Measurements from ENCODE around the gene SH3GLB2.
"Not testable (repeated sequence)": the region's sequence is repeated elsewhere in the genome, so short reads cannot be mapped to it uniquely, and the experiment has no call there.

SH3GLB2 gene

GRCh38 chr9:129053020-129053419 lies 24.9 kb upstream of the SH3GLB2 start:
- DNase-seq (ENCODE audit: low read depth) = no peak

- DNase-seq (ENCODE audit: low read depth) = no peak
Measured at GRCh38 chr9:129052592-129052991, 24.5 kb upstream of the SH3GLB2 start.

- DNase-seq (ENCODE audit: low read depth) = no peak
Measured at GRCh38 chr9:129042016-129042415, 13.9 kb upstream of the SH3GLB2 start.

GRCh38 chr9:129040113-129040643 lies 12.0 kb upstream of the SH3GLB2 start:
- DNase-seq (ENCODE audit: low read depth) = no peak

GRCh38 chr9:129038109-129038852 lies 10.2 kb upstream of the SH3GLB2 start:
- no peak for DNase-seq (ENCODE audit: low read depth)

GRCh38 chr9:129037767-129038098 lies 9.6 kb upstream of the SH3GLB2 start:
- DNase-seq (ENCODE audit: low read depth) = no peak

GRCh38 chr9:129036923-129037766 lies 9.0 kb upstream of the SH3GLB2 start:
- DNase-seq (ENCODE audit: low read depth) = no peak

- DNase-seq (ENCODE audit: low read depth) = peak; percentile 98
Measured at GRCh38 chr9:129036241-129036922, 8.3 kb upstream of the SH3GLB2 start, which contains the start of gene MIGA2. MIGA2 (plus strand) TSS chr9:129036626; CDS start chr9:129040595, 3,969 bp downstream.

GRCh38 chr9:129035838-129036237 lies 7.7 kb upstream of the SH3GLB2 start:
- DNase-seq (ENCODE audit: low read depth) = not testable (repeated sequence)

- no peak for DNase-seq (ENCODE audit: low read depth)
Measured at GRCh38 chr9:129033216-129033615, 5.1 kb upstream of the SH3GLB2 start.

- DNase-seq (ENCODE audit: low read depth) = no peak
Measured at GRCh38 chr9:129032541-129033159, 4.5 kb upstream of the SH3GLB2 start.

- DNase-seq (ENCODE audit: low read depth) = no peak
Measured at GRCh38 chr9:129031514-129031913, 3.4 kb upstream of the SH3GLB2 start.

GRCh38 chr9:129030191-129030590 lies 2.1 kb upstream of the SH3GLB2 start:
- DNase-seq (ENCODE audit: low read depth) = no peak

GRCh38 chr9:129027685-129028191 lies 393 bp downstream of the SH3GLB2 start:
- DNase-seq (ENCODE audit: low read depth) = no peak

GRCh38 chr9:129027224-129027684 lies 877 bp downstream of the SH3GLB2 start:
- DNase-seq (ENCODE audit: low read depth) = no peak

- DNase-seq (ENCODE audit: low read depth) = no peak
Measured at GRCh38 chr9:129026442-129027223, 1.5 kb downstream of the SH3GLB2 start.

- no peak for DNase-seq (ENCODE audit: low read depth)
Measured at GRCh38 chr9:129023908-129024233, 4.3 kb downstream of the SH3GLB2 start.

GRCh38 chr9:129023036-129023907 lies 4.9 kb downstream of the SH3GLB2 start:
- no peak for DNase-seq (ENCODE audit: low read depth)

GRCh38 chr9:129022037-129022436 lies 6.1 kb downstream of the SH3GLB2 start:
- no peak for DNase-seq (ENCODE audit: low read depth)

- DNase-seq (ENCODE audit: low read depth) = no peak
Measured at GRCh38 chr9:129021091-129021490, 7.0 kb downstream of the SH3GLB2 start.
